ENCODE results near the gene AP2M1. TPM values are rescaled to one million over a fixed set of nuclear protein-coding genes. Genes with fewer than 3 reads are reported as not detected.

Gene AP2M1
- total and polyA plus RNA-seq, 2 of the 8 experiments (the other 6 are each of a cell fraction or from before 2014, with no cell fraction given), result 403 to 454 TPM

DNA sequence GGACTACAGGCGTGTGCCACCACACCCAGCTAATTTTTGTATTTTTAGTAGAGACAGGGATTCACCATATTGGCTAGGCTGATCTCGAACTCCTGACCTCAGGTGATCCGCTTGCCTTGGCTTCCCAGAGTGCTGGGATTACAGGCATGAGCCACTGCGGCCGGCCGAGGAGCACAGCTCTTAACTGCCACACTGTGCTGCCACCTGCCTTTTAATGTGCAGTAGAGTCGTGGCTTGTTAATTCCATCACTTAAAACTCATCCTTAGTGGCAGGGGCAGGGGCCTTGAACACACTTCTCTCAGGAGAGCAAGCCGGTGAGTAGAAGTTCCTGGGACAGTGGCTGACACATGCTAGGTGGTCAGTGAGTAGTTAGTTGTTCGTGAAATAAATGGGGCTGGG lies 23.9 kb downstream of the AP2M1 start:
- H3K9me3 ChIP-seq (ENCODE audit: insufficient read depth in 2 of 2, low read depth in 1 of 2, low read length in 1 of 2), result no peaks in the 10 kb centered on the region
- H2AFZ ChIP-seq (ENCODE audit: low read length), result no peak overlapping the region
- no peak overlapping the region for H3K4ac ChIP-seq (replicated peaks; ENCODE audit: insufficient read length, low read depth, low read length)
- no peak overlapping the region for H3K56ac ChIP-seq (replicated peaks; ENCODE audit: insufficient read length, low read depth, low read length)
- 95% methylated on average over 7 of the region's 9 CpGs; no CpG with 5 or more reads in 1 of the 2 experiments for WGBS, 2 experiments (ENCODE audit: extremely low coverage in 1 of 2, insufficient coverage in 1 of 2, insufficient read length in 1 of 2, insufficient replicate concordance in 2 of 2, low coverage in 1 of 2, low lambda C conversion rate in 2 of 2, missing lambda C conversion rate in 1 of 2)
- H3K9ac ChIP-seq (replicated peaks in 1 of 4; ENCODE audit: extremely low read depth in 1 of 4, low read depth in 3 of 4, low read length in 3 of 4), result no peak overlapping the region
- peaks cover 2 to 17% (median 8%) of the 10 kb centered on the region in 4 experiments; a peak in 7 of 8 replicates for H3K36me3 ChIP-seq (ENCODE audit: control insufficient read depth in 2 of 4, insufficient read depth in 4 of 4, low read length in 3 of 4)
- H4K8ac ChIP-seq (ENCODE audit: extremely low read depth, insufficient read depth, low read length), result no peak overlapping the region
- no peak overlapping the region for H2BK5ac ChIP-seq (ENCODE audit: low read depth, low read length)
- H4K20me1 ChIP-seq (replicated peaks in 1 of 2; ENCODE audit: control insufficient read depth in 1 of 2, insufficient read depth in 2 of 2, low read length in 2 of 2), result peaks cover 0 to 2% of the 10 kb centered on the region in 2 experiments
- TF ChIP-seq RAD21 (IDR thresholded peaks at IDR 0.05 in 1 of 2, conservative IDR thresholded peaks at IDR 0.05 in 1 of 2; ENCODE audit: low read depth in 2 of 2, low read length in 2 of 2) (0 out of 4 replicates have a peak, but pooled peaks of 1 of the 2 experiments have one; percentile 5), BRCA1 (IDR thresholded peaks at IDR 0.05; ENCODE audit: low read depth, low read length) (no peak), ATF3 (IDR thresholded peaks at IDR 0.05; ENCODE audit: insufficient read depth, low read depth, low read length) (no peak), RBBP5 (IDR thresholded peaks at IDR 0.05; ENCODE audit: borderline replicate concordance, low read depth, low read length) (no peak), CTBP2 (IDR thresholded peaks at IDR 0.05; ENCODE audit: borderline replicate concordance, insufficient read depth, insufficient read length, low read length) (no peak), CEBPB (IDR thresholded peaks at IDR 0.05; ENCODE audit: low read depth, low read length) (no peak)
- H3K4me3 ChIP-seq (ENCODE audit: extremely low read depth in 1 of 4, insufficient read depth in 2 of 4, low read depth in 3 of 4, low read length in 4 of 4), result no peak overlapping the region
- H3K23ac ChIP-seq (ENCODE audit: insufficient read length), result no peak overlapping the region
- CTCF ChIA-PET (ENCODE audit: partially characterized antibody), result interaction anchor here (0.6 to 4.5 kb wide), 8 partner anchors 11 to 303 kb away, joined by 3 to 28 read pairs (median 4); no protein-coding TSS in a partner anchor
- no peak overlapping the region for H3K14ac ChIP-seq (ENCODE audit: insufficient read length)
- no peaks in the 10 kb centered on the region for H3K79me1 ChIP-seq (ENCODE audit: low read depth, low read length)
- H3K27ac ChIP-seq (ENCODE audit: low read depth, low read length), result no peak overlapping the region
- H4K91ac ChIP-seq (replicated peaks; ENCODE audit: insufficient read length, low read length), result no peak overlapping the region
- no peaks in the 10 kb centered on the region for H3K79me2 ChIP-seq (ENCODE audit: control insufficient read depth in 1 of 2, insufficient read depth in 2 of 2, low read length in 2 of 2)
- H3K27me3 ChIP-seq (replicated peaks in 1 of 4; ENCODE audit: control insufficient read depth in 3 of 4, extremely low read depth in 1 of 4, insufficient read depth in 3 of 4, low read length in 3 of 4), result no peaks in the 10 kb centered on the region
- no peak overlapping the region for H2BK12ac ChIP-seq (ENCODE audit: low read depth, low read length)
- no peak overlapping the region for H4K5ac ChIP-seq (ENCODE audit: insufficient read length, low read depth, low read length)
- H2BK15ac ChIP-seq (ENCODE audit: low read length), result no peak overlapping the region
- H3K4me1 ChIP-seq (replicated peaks in 1 of 4; ENCODE audit: control insufficient read depth in 3 of 4, insufficient read depth in 4 of 4, low read length in 3 of 4), result no peaks in the 10 kb centered on the region
- H2AK5ac ChIP-seq (ENCODE audit: low read depth, low read length), result no peak overlapping the region
- no peak overlapping the region for H2BK20ac ChIP-seq (ENCODE audit: low read length)
- POLR2A ChIA-PET (ENCODE audit: partially characterized antibody), result interaction anchor here (1.2 to 5.4 kb wide), 4 partner anchors 12 to 129 kb away, joined by 3 to 18 read pairs (median 6); partner anchors contain the start of genes ABCF3 and EIF2B5
- H3K18ac ChIP-seq (ENCODE audit: extremely low read depth, low read length), result no peak overlapping the region
- DNase-seq (ENCODE audit: low read depth in 1 of 2, low spot score in 2 of 2), result no peak
- no peaks in the 10 kb centered on the region for H3K23me2 ChIP-seq (ENCODE audit: low read depth, low read length)
- H2BK120ac ChIP-seq (replicated peaks; ENCODE audit: low read depth, low read length), result no peak overlapping the region
- FAIRE-seq, result no peak
- H3K4me2 ChIP-seq (ENCODE audit: insufficient read depth in 1 of 2, low read depth in 2 of 2, low read length in 2 of 2), result no peak overlapping the region
